Osteoblast (primary cell): Measurements from ENCODE around the gene RASSF4. TPM values are rescaled to one million over a fixed set of nuclear protein-coding genes. Genes with fewer than 3 reads are reported as not detected.

ENCODE experiments used
- DNase-seq: peaks from one replicate; pipeline ENCODE4 v3.0.0; 2011; ENCODE audit warnings: low spot score, mixed read lengths; ENCODE audit not compliant: insufficient read length; ENCODE audit errors: missing footprints
- H2AFZ ChIP-seq: 2 replicates; pipeline ENCODE4 v1.6.0; 2011; ENCODE audit warnings: mild to moderate bottlenecking, low read length
- H3K27ac ChIP-seq: 2 replicates; pipeline ENCODE4 v1.5.1; 2011; ENCODE audit warnings: mild to moderate bottlenecking, low read depth, low read length, moderate library complexity
- H3K27me3 ChIP-seq: 2 replicates; pipeline ENCODE4 v1.6.0; 2012; ENCODE audit warnings: mild to moderate bottlenecking, control low read depth, inconsistent platforms, low read length, moderate library complexity; ENCODE audit not compliant: insufficient read depth
- H3K36me3 ChIP-seq: 2 replicates; pipeline ENCODE4 v1.5.1; 2011; ENCODE audit warnings: mild to moderate bottlenecking, low read length, control low read depth, moderate library complexity; ENCODE audit not compliant: insufficient read depth
- H3K4me1 ChIP-seq: 2 replicates; pipeline ENCODE4 v1.5.1; 2011; ENCODE audit warnings: mild to moderate bottlenecking, low read length, control low read depth, moderate library complexity; ENCODE audit not compliant: insufficient read depth
- H3K4me2 ChIP-seq: 2 replicates; pipeline ENCODE4 v1.6.0; 2011; ENCODE audit warnings: mild to moderate bottlenecking, low read length; ENCODE audit not compliant: insufficient read depth
- H3K4me3 ChIP-seq: fragments of 200-600 bp; sonication (generic); 3 replicates; pipeline ENCODE4 v1.5.1; 2012; ENCODE audit warnings: mild to moderate bottlenecking, low read length, inconsistent platforms; ENCODE audit not compliant: insufficient read depth
- H3K79me2 ChIP-seq: 2 replicates; pipeline ENCODE4 v1.6.0; 2012; ENCODE audit warnings: mild to moderate bottlenecking, low read length, control low read depth, inconsistent platforms; ENCODE audit not compliant: insufficient read depth
- H3K9me3 ChIP-seq: 2 replicates; pipeline ENCODE4 v1.5.1; 2011; ENCODE audit warnings: low read depth, low read length, control low read depth
- H4K20me1 ChIP-seq: 2 replicates; pipeline ENCODE4 v1.6.0; 2012; ENCODE audit warnings: mild to moderate bottlenecking, low read length, control low read depth; ENCODE audit not compliant: insufficient read depth
- CTCF ChIP-seq: IDR thresholded peaks from 2 replicates; pipeline ENCODE4 v1.5.1; 2011; ENCODE audit warnings: mild to moderate bottlenecking, low read depth, low read length, moderate library complexity; ENCODE audit errors: extremely low read depth
- total RNA-seq: library from RNA; depleted of rRNA; stranded (reverse); fragments of >200 nt; gene quantifications from 2 replicates; pipeline ENCODE4 v1.2.3, GENCODE V29; 2012

The RASSF4 gene
- total RNA-seq, 1 donor: 4.0 TPM

- peaks cover 43% of the 10 kb centered on the region for H3K27me3 ChIP-seq
- no peak overlapping the region for H2AFZ ChIP-seq
- H3K4me3 ChIP-seq: no peak overlapping the region
- H4K20me1 ChIP-seq: no peaks in the 10 kb centered on the region
- DNase-seq: no peak
- no peak overlapping the region for H3K4me2 ChIP-seq
- H3K27ac ChIP-seq: no peak overlapping the region
- H3K9me3 ChIP-seq: no peaks in the 10 kb centered on the region
- TF ChIP-seq CTCF: no peak
- no peaks in the 10 kb centered on the region for H3K4me1 ChIP-seq
- H3K36me3 ChIP-seq: no peaks in the 10 kb centered on the region
- H3K79me2 ChIP-seq: no peaks in the 10 kb centered on the region
Measured at GRCh38 chr10:44916429-44916828, 43.2 kb upstream of the RASSF4 start.

GRCh38 chr10:44917848-44918247 lies 41.8 kb upstream of the RASSF4 start:
- Histone ChIP-seq H3K4me2 (no peak overlapping the region), H3K36me3 (no peaks in the 10 kb centered on the region), H3K9me3 (no peaks in the 10 kb centered on the region), H3K27me3 (peaks cover 43% of the 10 kb centered on the region), H3K4me3 (no peak overlapping the region), H4K20me1 (no peaks in the 10 kb centered on the region), H3K4me1 (no peaks in the 10 kb centered on the region), H3K27ac (no peak overlapping the region), H2AFZ (no peak overlapping the region), H3K79me2 (no peaks in the 10 kb centered on the region)
- DNase-seq: no peak
- TF ChIP-seq CTCF: no peak

GRCh38 chr10:44920252-44920651 lies 39.4 kb upstream of the RASSF4 start:
- no peak overlapping the region for H2AFZ ChIP-seq
- no peaks in the 10 kb centered on the region for H3K9me3 ChIP-seq
- DNase-seq: no peak
- H4K20me1 ChIP-seq: no peaks in the 10 kb centered on the region
- peaks cover 46% of the 10 kb centered on the region for H3K27me3 ChIP-seq
- H3K36me3 ChIP-seq: no peaks in the 10 kb centered on the region
- no peak overlapping the region for H3K4me3 ChIP-seq
- no peaks in the 10 kb centered on the region for H3K4me1 ChIP-seq
- no peak overlapping the region for H3K27ac ChIP-seq
- no peaks in the 10 kb centered on the region for H3K79me2 ChIP-seq
- no peak for TF ChIP-seq CTCF
- H3K4me2 ChIP-seq: no peak overlapping the region

GRCh38 chr10:44921061-44921460 lies 38.5 kb upstream of the RASSF4 start:
- Histone ChIP-seq H3K9me3 (no peaks in the 10 kb centered on the region), H3K4me3 (no peak overlapping the region), H2AFZ (no peak overlapping the region), H4K20me1 (no peaks in the 10 kb centered on the region), H3K27me3 (peaks cover 38% of the 10 kb centered on the region), H3K4me1 (no peaks in the 10 kb centered on the region), H3K4me2 (no peak overlapping the region), H3K79me2 (no peaks in the 10 kb centered on the region), H3K27ac (no peak overlapping the region), H3K36me3 (no peaks in the 10 kb centered on the region)
- no peak for TF ChIP-seq CTCF
- no peak for DNase-seq
